Spleen (tissue), 11 donors: ENCODE data around the gene GUK1. TPM values are rescaled to one million over a fixed set of nuclear protein-coding genes. Genes with fewer than 3 reads are reported as not detected.

Source experiments
- DNase-seq: peaks from one replicate; pipeline ENCODE4 v3.0.0-alpha.2; 2020
- H3K27ac ChIP-seq, 8 donors: fragments of 200-600 bp; sonication (generic) in 7 of 8; 1 replicate in 4 of 8; 2 replicates in 4 of 8; pipeline versions ENCODE4 v1.5.0 to v1.8.0; 2016 to 2021; ENCODE audit warnings: inconsistent platforms in 4 of 8, mild to moderate bottlenecking in 4 of 8, moderate library complexity in 1 of 8
- H3K27me3 ChIP-seq, 7 donors: fragments of 200-600 bp; sonication (generic) in 6 of 7; replicated peaks in 1 of 7; 1 replicate in 4 of 7; 2 replicates in 3 of 7; pipeline versions ENCODE4 v1.5.0 to v1.8.0; 2016 to 2021; ENCODE audit warnings: inconsistent platforms in 3 of 7, mild to moderate bottlenecking in 1 of 7
- H3K36me3 ChIP-seq, 6 donors: fragments of 200-600 bp; sonication (generic) in 5 of 6; 1 replicate in 4 of 6; 2 replicates in 2 of 6; pipeline versions ENCODE4 v1.5.0 to v1.8.0; 2016 to 2021; ENCODE audit warnings: inconsistent platforms in 2 of 6
- H3K4me1 ChIP-seq, 6 donors: fragments of 200-600 bp; sonication (generic) in 5 of 6; 1 replicate in 3 of 6; 2 replicates in 3 of 6; pipeline versions ENCODE4 v1.5.0 to v1.8.0; 2016 to 2021; ENCODE audit warnings: inconsistent platforms in 3 of 6
- H3K4me3 ChIP-seq, 8 donors: fragments of 200-600 bp; sonication (generic) in 7 of 8; 1 replicate in 4 of 8; 2 replicates in 4 of 8; pipeline versions ENCODE4 v1.5.0 to v1.8.0; 2016 to 2021; ENCODE audit warnings: inconsistent platforms in 4 of 8, mild to moderate bottlenecking in 4 of 8, moderate library complexity in 2 of 8
- H3K9me3 ChIP-seq, 8 donors: fragments of 200-600 bp; sonication (generic) in 7 of 8; 1 replicate in 4 of 8; 2 replicates in 4 of 8; pipeline versions ENCODE4 v1.5.0 to v1.8.0; 2016 to 2021; ENCODE audit warnings: inconsistent platforms in 4 of 8
- POLR2A ChIP-seq, 3 donors: fragments of 450-650 bp; IDR thresholded peaks; one replicate each; pipeline ENCODE4 v1.5.1; 2017; ENCODE audit warnings: antibody characterized with exemption in 3 of 3, mild to moderate bottlenecking in 1 of 3
- POLR2AphosphoS5 ChIP-seq, 3 donors: sonication (generic); formaldehyde crosslinking; IDR thresholded peaks; one replicate each; pipeline ENCODE4 v1.5.1; 2017; ENCODE audit warnings: antibody characterized with exemption in 3 of 3
- whole genome bisulfite sequencing, 5 donors: extraction: QIAGEN DNeasy Blood & Tissue Kit in 3 of 5; methylation state at CpG; one replicate each; pipeline versions ENCODE4 v1.1.5 to v1.1.7; 2013 to 2018; 5-methylcytosine and 5-hydroxymethylcytosine counted together
- intact Hi-C: fragments of 100-400 bp; cut with DNase I; formaldehyde crosslinking; loops from one replicate; pipeline ENCODE4 v1.15.0; 2023; ENCODE audit warnings: low total_unique reads
- polyA plus RNA-seq, 3 donors: library from polyadenylated mRNA; stranded (reverse); fragments of 200-250 nt; gene quantifications; one replicate each; pipeline ENCODE4 v1.2.1, GENCODE V29; 2013
- total RNA-seq, 7 donors: library from RNA; depleted of rRNA in 3 of 7; stranded (reverse); fragments of >200 nt in 3 of 7; fragmentation: NEBNext Ultra II Directional in 4 of 7; extraction: Animal tissue kit (Norgen Biotek cat#: 25700) in 4 of 7; gene quantifications; one replicate each; pipeline versions ENCODE4 v1.1.0 to v1.2.1, GENCODE V29; 2016 to 2021
- TF ChIP-seq, protein P1 (sequence below), 11 experiments: fragments of 200-600 bp in 7 of 11; fragments of 450-650 bp in 4 of 11; sonication (generic) in 4 of 11; IDR thresholded peaks in 8 of 11; conservative IDR thresholded peaks in 3 of 11; 1 replicate in 7 of 11; 2 replicates in 4 of 11; pipeline versions ENCODE4 v1.4.0 to v1.8.0; 2016 to 2021; ENCODE audit warnings: antibody characterized with exemption in 11 of 11, inconsistent platforms in 4 of 11, mild to moderate bottlenecking in 1 of 11
- donor health status: healthy with polysubstance abuse.
- donor health status: DM: no; HTN: no; CAD: no; lungs with moderate emphysema.
- donor health status: DM: no; HTN: no; CAD: no.
- donor health status: Bipolar disorder and iron deficiency.
- donor health status: healthy.
- donor health status: DM: no; HTN: no; CAD: no.
- donor health status: DM: yes; HTN: yes; CAD: no.

Gene GUK1
- total and polyA plus RNA-seq, 10 donors, result 167 to 499 (median 199) TPM

DNA sequence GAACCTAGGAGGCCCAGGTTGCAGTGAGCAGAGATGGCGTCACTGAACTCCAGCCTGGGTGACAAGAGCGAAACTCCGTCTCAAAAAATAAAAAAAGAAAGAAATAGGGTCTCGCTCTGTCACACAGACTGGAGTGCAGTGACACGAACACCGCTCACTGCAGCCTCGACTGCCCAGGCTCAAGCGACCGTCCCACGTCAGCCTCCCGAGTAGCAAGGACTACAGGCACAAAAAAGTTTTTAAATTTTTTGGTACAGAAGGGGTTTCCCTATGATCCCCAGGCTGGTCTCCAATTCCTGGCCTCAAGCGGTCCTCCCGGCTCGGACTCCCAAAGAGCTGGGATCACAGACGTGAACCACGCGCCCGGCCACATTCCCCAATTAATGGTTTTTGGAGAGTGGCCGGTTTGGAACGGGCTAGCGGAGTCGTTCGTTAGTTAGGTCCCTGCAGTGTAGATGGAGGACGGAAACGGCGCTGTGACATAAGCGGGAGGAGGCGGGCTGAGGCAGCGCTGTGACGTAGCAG is 611 bp upstream of the GUK1 start:
- DNase-seq, result no peak
- peak overlapping the region; percentile 94 to 99 (median 98) for H3K27ac ChIP-seq
- WGBS, 5 donors, result 22 to 25% (median 23%) methylated on average over 30 of the region's 30 CpGs
- H3K27me3 ChIP-seq, result no peaks in the 10 kb centered on the region
- H3K4me3 ChIP-seq, result peak overlapping the region; percentile 47 to 90 (median 80)
- peaks cover 0 to 24% (median 2%) of the 10 kb centered on the region in 6 donors for H3K36me3 ChIP-seq
- intact Hi-C loops, result no loop called here
- TF ChIP-seq POLR2A (IDR thresholded peaks at IDR 0.05) (peak in 2 of 3 donors; percentile 50), POLR2AphosphoS5 (IDR thresholded peaks at IDR 0.05) (no peak)
- TF ChIP-seq, protein P1, sequence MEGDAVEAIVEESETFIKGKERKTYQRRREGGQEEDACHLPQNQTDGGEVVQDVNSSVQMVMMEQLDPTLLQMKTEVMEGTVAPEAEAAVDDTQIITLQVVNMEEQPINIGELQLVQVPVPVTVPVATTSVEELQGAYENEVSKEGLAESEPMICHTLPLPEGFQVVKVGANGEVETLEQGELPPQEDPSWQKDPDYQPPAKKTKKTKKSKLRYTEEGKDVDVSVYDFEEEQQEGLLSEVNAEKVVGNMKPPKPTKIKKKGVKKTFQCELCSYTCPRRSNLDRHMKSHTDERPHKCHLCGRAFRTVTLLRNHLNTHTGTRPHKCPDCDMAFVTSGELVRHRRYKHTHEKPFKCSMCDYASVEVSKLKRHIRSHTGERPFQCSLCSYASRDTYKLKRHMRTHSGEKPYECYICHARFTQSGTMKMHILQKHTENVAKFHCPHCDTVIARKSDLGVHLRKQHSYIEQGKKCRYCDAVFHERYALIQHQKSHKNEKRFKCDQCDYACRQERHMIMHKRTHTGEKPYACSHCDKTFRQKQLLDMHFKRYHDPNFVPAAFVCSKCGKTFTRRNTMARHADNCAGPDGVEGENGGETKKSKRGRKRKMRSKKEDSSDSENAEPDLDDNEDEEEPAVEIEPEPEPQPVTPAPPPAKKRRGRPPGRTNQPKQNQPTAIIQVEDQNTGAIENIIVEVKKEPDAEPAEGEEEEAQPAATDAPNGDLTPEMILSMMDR (IDR thresholded peaks at IDR 0.05 in 8 of 11, conservative IDR thresholded peaks at IDR 0.05 in 3 of 11), result no peak
- H3K4me1 ChIP-seq, result peaks cover 28 to 75% (median 50%) of the 10 kb centered on the region in 6 donors
- no peaks in the 10 kb centered on the region for H3K9me3 ChIP-seq

DNA sequence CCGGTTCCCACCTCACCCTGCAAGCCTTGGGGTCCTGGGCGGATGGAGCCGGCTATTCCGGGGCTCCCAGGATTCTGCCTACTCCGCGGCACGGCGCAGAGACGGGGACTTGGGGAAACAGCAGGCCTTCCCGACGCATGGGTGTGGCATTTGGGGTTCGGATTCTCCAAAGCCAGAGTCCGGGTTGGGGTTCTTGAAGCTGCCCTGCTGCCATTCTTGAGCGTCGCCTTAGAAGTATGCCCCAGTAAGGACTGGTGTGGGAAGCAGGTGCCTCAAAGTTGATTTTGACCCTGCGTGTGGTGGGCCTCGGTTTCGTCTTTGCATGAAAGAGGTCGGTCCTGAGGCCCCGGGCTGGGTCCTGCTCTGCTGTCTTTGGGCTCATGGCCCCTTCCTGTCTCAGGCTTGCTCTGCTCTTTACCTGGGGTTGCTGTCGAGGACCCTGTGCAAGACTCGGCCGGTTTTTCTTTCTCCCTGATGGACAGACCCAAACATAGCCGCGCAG is 696 bp downstream of the GUK1 start:
- DNase-seq, result no peak
- Histone ChIP-seq H3K9me3 (no peaks in the 10 kb centered on the region), H3K36me3 (peaks cover 0 to 37% (median 8%) of the 10 kb centered on the region in 6 donors), H3K27ac (peak overlapping the region; percentile 94 to 99 (median 98)), H3K4me3 (peak overlapping the region; percentile 64 to 90 (median 80)), H3K4me1 (peaks cover 28 to 88% (median 59%) of the 10 kb centered on the region in 6 donors), H3K27me3 (no peaks in the 10 kb centered on the region)
- intact Hi-C loops, result no loop called here
- TF ChIP-seq POLR2AphosphoS5 (IDR thresholded peaks at IDR 0.05), result no peak
- TF ChIP-seq, protein P1 (IDR thresholded peaks at IDR 0.05 in 8 of 11, conservative IDR thresholded peaks at IDR 0.05 in 3 of 11), result no peak
- TF ChIP-seq POLR2A (IDR thresholded peaks at IDR 0.05), result no peak
- 3 to 12% (median 5%) methylated on average over 19 to 25 of the region's 25 CpGs for WGBS, 5 donors

DNA sequence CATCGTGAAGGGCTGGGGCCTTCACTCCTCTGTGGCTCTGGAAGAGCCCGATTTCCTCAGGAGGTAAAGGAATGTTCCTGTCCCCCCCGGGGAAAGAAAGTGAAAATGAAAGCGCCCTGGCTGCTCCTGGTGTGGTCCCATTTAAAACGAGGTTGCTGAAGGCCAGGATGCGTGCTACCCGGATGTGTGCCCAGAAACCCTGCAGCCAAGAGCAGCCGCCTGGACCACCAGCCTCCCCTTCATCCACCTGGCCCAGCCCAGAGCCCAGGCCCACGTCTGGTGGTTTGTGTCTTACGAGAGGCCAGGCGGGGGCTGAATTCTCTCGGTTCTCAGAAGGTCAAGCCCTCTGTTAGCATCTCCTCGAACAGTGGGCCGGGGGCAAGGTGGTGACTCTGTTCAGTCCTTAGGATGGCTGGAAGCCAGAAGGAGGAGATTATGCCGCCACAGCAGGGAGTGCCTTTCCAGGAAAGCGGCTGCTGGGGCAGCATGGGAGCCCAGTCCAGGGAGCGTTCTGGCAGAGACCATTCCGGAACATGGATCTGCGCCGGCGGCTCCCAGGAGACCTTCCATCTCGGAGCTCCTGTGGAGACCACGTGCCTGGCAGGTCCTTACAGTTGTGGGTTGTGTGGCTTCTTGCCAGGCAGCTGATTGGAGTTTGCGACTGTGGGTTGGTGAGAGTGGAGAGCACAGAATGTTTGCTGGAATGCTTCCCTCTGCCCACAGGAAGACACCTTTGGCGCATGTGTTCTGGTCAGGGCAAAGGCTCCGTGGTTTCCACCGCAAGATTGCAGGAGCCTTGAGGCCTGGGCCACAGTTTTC is 1.4 kb downstream of the GUK1 start:
- peaks cover 0 to 44% (median 13%) of the 10 kb centered on the region in 6 donors for H3K36me3 ChIP-seq
- H3K4me3 ChIP-seq, result peak overlapping the region; percentile 64 to 90 (median 80)
- intact Hi-C loops, result no loop called here
- peak in 2 of 3 donors; percentile 21 to 43 for TF ChIP-seq POLR2AphosphoS5 (IDR thresholded peaks at IDR 0.05)
- TF ChIP-seq, protein P1 (IDR thresholded peaks at IDR 0.05 in 8 of 11, conservative IDR thresholded peaks at IDR 0.05 in 3 of 11), result no peak
- peak overlapping the region; percentile 94 to 99 (median 98) for H3K27ac ChIP-seq
- WGBS, 5 donors, result 33 to 48% (median 43%) methylated on average over 20 to 27 of the region's 27 CpGs
- DNase-seq, result peak; percentile 88
- no peaks in the 10 kb centered on the region for H3K9me3 ChIP-seq
- no peaks in the 10 kb centered on the region for H3K27me3 ChIP-seq
- peaks cover 28 to 88% (median 62%) of the 10 kb centered on the region in 6 donors for H3K4me1 ChIP-seq
